AG08396 (cell line): ENCODE data around the gene KRT74.

Experiments
- DNase-seq: peaks from one replicate; pipeline ENCODE4 v3.0.0; 2012; ENCODE audit warnings: low spot score, mixed read lengths

KRT74 gene

GRCh38 chr12:52573306-52573705 lies 337 bp downstream of the KRT74 start:
- DNase-seq = no peak

GRCh38 chr12:52570511-52570910 lies 3.1 kb downstream of the KRT74 start:
- no peak for DNase-seq

GRCh38 chr12:52568111-52568510 lies 5.5 kb downstream of the KRT74 start:
- no peak for DNase-seq

- no peak for DNase-seq
Measured at GRCh38 chr12:52566847-52567291, 6.8 kb downstream of the KRT74 start.

GRCh38 chr12:52564582-52564981 lies 9.1 kb downstream of the KRT74 start:
- no peak for DNase-seq

GRCh38 chr12:52561880-52562449 lies 11.7 kb downstream of the KRT74 start:
- peak; percentile 27 for DNase-seq

- DNase-seq = no peak
Measured at GRCh38 chr12:52559979-52560378, 13.7 kb downstream of the KRT74 start.

GRCh38 chr12:52558781-52559445 lies 14.7 kb downstream of the KRT74 start:
- no peak for DNase-seq

- no peak for DNase-seq
Measured at GRCh38 chr12:52557476-52557875, 16.2 kb downstream of the KRT74 start.

GRCh38 chr12:52555577-52555976 lies 18.1 kb downstream of the KRT74 start:
- no peak for DNase-seq

- DNase-seq = no peak
Measured at GRCh38 chr12:52552681-52553195, 20.9 kb downstream of the KRT74 start, which contains the start of gene KRT71. Gene KRT71 (minus strand): TSS chr12:52553145. CDS start chr12:52553077, 68 bp downstream.

- no peak for DNase-seq
Measured at GRCh38 chr12:52552055-52552454, 21.6 kb downstream of the KRT74 start.

GRCh38 chr12:52551216-52551865 lies 22.3 kb downstream of the KRT74 start:
- DNase-seq = no peak

- DNase-seq = no peak
Measured at GRCh38 chr12:52546126-52546525, 27.5 kb downstream of the KRT74 start.

- peak; percentile 21 for DNase-seq
Measured at GRCh38 chr12:52543985-52544883, 29.4 kb downstream of the KRT74 start.

GRCh38 chr12:52542785-52543318 lies 30.8 kb downstream of the KRT74 start:
- no peak for DNase-seq

GRCh38 chr12:52542157-52542556 lies 31.5 kb downstream of the KRT74 start:
- no peak for DNase-seq

- no peak for DNase-seq
Measured at GRCh38 chr12:52541709-52542108, 31.9 kb downstream of the KRT74 start.

GRCh38 chr12:52540531-52540930 lies 33.1 kb downstream of the KRT74 start:
- no peak for DNase-seq

GRCh38 chr12:52539821-52540173 lies 33.8 kb downstream of the KRT74 start:
- no peak for DNase-seq

- DNase-seq = no peak
Measured at GRCh38 chr12:52539083-52539820, 34.4 kb downstream of the KRT74 start.
